ENCODE measurements around the gene YLPM1. TPM values are rescaled to one million over a fixed set of nuclear protein-coding genes. Genes with fewer than 3 reads are reported as not detected.

Gene YLPM1
- polyA plus RNA-seq, 3 donors, result 89.4 to 110 (median 94.0) TPM

GRCh38 chr14:74771399-74771798 is 8.3 kb downstream of the YLPM1 start:
- DNase-seq, result no peak

GRCh38 chr14:74784634-74785033 is 21.5 kb downstream of the YLPM1 start:
- DNase-seq, result no peak

DNA sequence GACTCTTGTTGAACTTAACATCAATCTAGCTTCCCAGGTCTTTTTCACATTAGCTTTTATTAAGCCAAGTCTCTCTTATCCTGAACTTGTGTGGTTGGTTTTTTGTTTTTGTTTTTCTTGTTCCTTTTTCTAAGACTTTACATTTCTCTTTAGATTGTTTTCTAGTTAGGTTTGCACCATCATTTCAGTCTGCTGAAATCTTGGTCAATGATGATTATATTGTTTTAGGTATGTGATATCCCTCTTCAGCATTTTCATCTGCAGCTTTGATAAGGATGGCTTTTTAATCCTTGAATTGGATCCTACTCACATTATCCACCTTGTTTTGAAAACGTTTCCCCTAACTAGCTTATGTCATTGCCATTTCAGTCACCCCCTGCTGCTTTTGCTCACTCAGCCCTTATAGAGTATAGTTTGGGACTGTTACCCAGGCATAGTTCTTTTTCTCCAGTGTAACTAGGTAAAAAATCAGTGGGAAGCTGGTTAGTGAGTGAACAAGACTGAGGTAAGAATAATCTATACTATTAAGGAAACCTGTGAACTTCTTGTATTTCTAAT is 22.0 kb downstream of the YLPM1 start:
- no peak for DNase-seq

- no peak for DNase-seq
Observed at GRCh38 chr14:74786796-74787315, 23.7 kb downstream of the YLPM1 start.

- DNase-seq, result no peak
Observed at GRCh38 chr14:74792249-74793039, 29.3 kb downstream of the YLPM1 start.

DNA sequence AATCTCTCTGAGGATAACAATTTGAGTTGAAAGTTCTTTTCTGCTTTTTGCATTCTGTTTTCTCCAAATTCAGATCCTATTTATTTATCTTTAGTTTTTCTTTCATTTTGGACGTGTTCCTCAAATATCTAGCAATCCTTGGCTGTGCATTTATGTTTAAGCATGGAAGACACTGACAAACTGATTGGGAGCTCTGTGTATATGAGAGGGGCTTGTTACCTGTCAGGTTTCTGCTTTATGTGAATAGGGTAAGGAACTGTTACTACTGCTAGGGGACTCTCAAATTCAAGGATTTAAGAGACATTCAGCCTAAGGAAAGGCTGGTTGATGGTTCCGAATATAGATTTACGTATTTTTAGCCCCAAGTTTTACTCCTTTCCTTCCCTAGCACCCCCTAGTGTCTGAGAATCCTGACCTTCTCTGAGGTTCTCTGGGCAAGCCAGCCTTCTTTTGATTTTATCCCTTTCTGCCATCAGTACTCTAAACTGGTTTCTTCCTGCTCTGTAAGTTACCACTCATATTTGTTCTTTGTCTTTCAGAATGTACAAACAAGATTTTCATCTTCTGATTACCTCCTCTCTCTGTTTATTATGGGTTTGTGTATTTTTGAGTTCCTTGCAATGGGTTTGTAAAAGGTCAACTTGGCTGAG is 30.5 kb downstream of the YLPM1 start:
- no peak for DNase-seq

DNA sequence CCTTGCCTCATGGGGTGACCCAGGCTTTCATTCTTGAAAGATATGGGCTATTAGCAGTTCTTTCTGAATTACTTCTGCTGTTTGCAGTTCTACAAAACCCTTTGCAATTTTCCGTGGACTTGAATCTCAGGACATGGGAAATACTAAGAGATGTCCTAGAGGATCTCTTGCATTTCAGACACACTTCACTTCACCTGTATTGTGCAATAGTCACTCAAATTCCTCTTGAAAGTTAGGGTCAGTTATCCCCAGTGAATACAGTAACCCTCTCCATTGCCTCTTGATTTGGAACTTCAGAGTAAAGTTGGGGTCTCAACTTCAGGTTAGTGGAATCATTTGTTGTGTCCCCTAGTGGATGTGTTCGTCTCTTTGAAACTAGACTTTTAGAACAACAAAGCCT is 31.8 kb downstream of the YLPM1 start:
- DNase-seq, result no peak

DNA sequence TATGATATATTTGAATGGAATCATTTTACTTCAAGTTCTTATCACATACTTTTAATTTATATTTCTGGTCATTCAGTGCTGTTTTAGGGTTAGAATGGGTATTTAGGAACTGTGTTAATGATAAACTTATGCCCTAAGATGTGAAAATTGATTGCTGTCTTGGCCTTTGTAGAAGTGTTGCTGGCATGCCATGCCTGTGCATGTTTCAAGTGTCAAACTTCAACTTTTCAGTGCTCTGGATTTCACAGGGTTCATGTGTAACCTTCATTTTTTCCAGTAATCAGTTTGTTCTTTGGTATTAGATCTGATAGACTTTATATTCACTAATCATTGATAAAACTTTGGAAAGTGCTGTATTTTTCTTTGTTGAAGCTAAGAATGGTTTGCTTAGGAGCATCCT is 36.6 kb downstream of the YLPM1 start:
- DNase-seq, result no peak

DNA sequence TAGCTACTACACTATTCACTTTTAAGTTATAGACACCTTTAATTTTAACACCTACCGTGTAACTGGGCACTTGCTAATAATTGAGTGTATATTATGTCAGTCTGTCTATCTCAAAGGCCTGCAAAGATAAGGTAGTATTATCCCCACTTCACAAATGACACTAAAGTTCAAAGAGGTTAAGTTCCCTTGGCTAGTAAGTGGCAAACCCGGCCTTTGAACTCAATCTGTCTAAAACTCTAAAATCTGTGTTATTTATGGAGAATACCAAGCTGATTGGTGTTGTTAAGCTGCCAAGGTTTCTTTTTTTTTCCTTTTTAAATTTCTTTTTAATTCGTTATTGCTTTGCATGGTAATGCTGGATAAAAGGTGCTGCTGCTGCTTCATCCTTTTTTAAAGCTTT is 37.7 kb downstream of the YLPM1 start:
- DNase-seq, result no peak

DNA sequence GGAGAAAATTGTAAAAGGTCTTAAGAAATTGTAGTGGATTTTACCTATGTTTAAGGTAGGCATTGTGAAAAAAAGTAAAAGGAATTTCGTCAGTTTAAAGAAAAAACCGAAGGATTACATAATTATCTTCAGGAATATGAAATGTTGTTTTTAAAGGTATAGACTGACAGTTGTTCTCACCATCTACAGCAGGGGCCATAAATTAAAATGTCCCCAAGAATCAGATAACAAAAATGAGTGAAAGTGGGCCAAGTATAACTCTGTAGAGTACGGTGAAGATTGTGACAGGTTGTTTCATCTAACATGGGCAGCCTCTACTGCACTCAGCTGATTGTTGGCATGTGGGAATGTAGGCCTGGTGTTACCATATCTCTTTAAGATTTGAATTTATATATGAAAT is 38.3 kb downstream of the YLPM1 start:
- no peak for DNase-seq

GRCh38 chr14:74804219-74804825 is 41.2 kb downstream of the YLPM1 start:
- peak; percentile 17 for DNase-seq

GRCh38 chr14:74807853-74808545 is 44.9 kb downstream of the YLPM1 start:
- no peak for DNase-seq

DNA sequence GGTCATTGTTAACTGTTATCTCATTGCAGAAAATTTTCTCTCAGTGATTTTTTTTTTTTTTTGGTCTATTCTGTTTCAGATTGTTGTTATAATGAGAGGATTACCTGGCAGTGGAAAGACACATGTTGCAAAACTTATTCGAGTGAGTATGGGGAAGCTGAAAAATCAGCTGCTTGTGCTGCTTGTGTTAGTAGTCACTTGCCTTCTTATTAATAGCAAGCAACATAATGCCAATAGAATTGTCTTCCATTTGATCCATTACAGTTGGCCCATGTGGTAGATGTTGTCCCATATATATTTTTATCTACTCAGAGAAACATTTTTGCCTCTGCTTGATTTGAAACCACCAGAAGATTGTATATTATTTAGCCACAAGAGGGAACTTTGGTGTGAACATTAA is 53.0 kb downstream of the YLPM1 start:
- no peak for DNase-seq

GRCh38 chr14:74820288-74820687 is 57.2 kb downstream of the YLPM1 start:
- DNase-seq, result no peak

DNA sequence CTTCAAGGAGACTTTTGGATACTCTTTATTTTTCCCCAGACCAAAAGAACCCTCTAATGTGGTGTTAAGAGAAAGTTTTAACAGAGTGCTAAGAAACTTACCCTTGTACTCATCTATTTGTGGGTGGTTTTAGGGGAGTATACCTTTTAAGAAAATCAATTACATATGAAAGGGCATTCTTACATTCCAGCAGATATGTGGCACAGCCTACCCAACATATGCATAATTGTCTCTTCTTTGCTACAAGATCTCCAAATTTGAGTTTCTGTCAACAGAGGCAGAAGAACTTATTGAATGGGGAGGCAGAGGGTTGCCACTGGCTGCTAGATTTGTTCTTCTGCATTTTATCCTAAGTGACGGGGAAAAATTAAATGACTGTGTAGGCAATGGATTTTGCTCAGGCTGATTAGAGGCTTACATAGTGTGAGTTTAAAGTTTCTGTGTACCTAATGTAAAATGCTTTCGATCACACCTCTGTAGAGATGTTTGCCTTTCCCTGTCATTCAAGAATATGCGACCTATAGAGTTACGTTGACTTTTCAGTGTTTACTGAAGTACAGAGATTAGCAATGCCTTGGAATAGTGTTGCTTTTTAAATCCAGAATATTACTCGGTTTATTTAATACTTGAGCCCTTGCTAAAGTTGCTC is 58.3 kb downstream of the YLPM1 start:
- no peak for DNase-seq

DNA sequence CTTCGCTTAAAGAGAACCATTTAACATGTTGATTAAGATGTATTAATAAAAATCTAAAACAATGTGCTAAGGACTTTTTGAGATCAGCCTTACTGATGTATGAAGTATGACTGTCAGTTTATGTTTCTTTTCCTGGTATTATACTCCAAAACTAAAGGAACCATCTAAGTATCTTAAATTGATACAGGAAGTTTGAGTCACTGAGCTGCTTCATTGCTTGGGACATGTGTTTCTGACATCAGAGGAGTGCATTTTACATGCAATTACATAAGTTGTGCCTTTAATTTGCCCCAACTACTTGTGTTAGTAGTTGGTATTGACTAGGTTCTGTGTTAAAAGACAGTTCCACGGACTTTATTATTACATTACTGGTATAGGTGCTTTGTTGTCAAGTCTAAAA is 61.9 kb downstream of the YLPM1 start:
- DNase-seq, result no peak

- DNase-seq, result no peak
Observed at GRCh38 chr14:74826574-74826973, 63.5 kb downstream of the YLPM1 start.

DNA sequence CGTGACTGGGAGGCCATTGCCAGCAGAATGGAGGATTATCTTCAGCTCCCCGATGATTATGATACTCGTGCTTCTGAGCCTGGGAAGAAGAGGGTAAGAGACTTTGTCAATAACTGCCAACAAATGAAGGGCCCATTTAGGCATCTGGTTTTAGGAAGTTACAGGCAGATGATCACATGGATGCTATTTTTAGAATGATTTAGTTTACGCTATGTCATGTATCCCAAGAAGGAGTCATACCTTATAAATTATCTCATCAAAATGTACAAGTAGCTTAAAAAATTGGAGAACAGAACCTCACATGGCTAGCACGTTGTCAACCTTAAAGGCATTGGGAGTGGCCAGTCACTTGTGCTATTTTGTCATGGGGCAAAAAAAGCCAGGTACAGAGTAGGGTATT is 66.1 kb downstream of the YLPM1 start:
- DNase-seq, result no peak

- no peak for DNase-seq
Observed at GRCh38 chr14:74832849-74833248, 69.7 kb downstream of the YLPM1 start.

DNA sequence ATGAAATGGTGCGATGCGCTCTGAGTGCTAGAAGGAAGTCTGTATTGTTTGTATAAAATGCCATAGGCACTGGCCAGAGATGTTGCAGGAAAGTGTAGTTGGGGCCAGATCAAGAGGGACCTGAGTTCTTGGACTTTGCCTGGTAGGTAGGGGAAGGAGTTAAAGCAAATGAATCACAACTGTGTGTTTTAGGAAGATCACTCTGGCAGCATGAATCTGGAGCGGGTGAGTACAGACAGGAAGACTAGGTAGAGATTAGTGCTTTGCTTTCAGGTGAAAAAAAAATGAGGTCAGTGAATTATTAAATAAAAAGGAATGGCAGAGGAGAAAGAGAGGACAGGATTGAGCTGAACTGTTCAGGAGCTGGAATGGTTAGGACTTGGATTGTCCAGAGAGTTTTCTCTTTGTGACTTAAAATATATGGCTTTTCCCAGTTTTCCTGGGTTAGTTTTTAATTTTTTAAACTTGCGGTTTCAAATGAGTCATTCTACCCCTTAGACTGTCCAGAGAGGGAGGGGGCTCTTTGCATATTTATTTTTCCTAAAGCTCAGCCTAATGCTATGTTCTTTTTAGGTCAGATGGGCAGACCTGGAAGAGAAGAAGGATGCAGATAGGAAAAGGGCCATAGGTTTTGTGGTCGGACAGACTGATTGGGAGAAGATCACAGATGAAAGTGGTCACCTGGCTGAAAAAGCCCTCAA is 71.7 kb downstream of the YLPM1 start:
- DNase-seq, result no peak

All from renal pelvis (tissue), 4 donors.